Epithelial cell of proximal tubule (primary cell): ENCODE data around the gene LTC4S. TPM values are rescaled to one million over a fixed set of nuclear protein-coding genes. Genes with fewer than 3 reads are reported as not detected.

ENCODE experiments used
- DNase-seq: peaks from one replicate; pipeline ENCODE4 v3.0.0-alpha.2; 2011; ENCODE audit warnings: low read depth
- H3K4me3 ChIP-seq: 2 replicates; pipeline ENCODE4 v1.5.1; 2011; ENCODE audit warnings: low read depth, mild to moderate bottlenecking, low read length
- total RNA-seq: library from RNA; depleted of rRNA; stranded (reverse); fragments of >200 nt; gene quantifications from 2 replicates; pipeline ENCODE4 v1.2.3, GENCODE V29; 2015
- TF ChIP-seq, protein P1 (sequence below): conservative IDR thresholded peaks from 2 replicates; pipeline ENCODE4 v1.5.1; 2012; ENCODE audit warnings: low read depth, mild to moderate bottlenecking, low read length

The LTC4S gene
- total RNA-seq, 1 donor from 2014 or later = 9.1 TPM

DNA sequence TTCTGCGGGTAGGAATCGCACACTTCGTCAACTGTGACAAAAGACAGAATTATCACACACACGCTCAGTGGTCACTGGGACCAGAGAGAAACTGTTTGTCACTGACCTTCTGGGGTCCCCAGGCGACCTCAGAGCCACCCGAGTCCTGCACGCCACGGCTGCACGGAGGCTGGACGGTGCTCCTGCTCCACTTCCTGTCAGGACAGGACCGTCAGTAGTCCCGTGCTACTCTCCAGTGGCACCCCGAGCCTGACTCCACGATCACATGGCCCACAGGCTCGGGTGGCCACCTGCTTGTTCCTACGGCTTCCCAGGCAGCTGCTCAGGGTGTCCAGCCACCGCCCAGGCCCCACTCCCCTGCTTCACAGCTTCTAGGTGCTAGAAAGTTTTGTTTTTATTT is 47.0 kb downstream of the LTC4S start:
- TF ChIP-seq, protein P1, sequence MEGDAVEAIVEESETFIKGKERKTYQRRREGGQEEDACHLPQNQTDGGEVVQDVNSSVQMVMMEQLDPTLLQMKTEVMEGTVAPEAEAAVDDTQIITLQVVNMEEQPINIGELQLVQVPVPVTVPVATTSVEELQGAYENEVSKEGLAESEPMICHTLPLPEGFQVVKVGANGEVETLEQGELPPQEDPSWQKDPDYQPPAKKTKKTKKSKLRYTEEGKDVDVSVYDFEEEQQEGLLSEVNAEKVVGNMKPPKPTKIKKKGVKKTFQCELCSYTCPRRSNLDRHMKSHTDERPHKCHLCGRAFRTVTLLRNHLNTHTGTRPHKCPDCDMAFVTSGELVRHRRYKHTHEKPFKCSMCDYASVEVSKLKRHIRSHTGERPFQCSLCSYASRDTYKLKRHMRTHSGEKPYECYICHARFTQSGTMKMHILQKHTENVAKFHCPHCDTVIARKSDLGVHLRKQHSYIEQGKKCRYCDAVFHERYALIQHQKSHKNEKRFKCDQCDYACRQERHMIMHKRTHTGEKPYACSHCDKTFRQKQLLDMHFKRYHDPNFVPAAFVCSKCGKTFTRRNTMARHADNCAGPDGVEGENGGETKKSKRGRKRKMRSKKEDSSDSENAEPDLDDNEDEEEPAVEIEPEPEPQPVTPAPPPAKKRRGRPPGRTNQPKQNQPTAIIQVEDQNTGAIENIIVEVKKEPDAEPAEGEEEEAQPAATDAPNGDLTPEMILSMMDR = no peak
- no peak for DNase-seq
- no peak overlapping the region for H3K4me3 ChIP-seq

DNA sequence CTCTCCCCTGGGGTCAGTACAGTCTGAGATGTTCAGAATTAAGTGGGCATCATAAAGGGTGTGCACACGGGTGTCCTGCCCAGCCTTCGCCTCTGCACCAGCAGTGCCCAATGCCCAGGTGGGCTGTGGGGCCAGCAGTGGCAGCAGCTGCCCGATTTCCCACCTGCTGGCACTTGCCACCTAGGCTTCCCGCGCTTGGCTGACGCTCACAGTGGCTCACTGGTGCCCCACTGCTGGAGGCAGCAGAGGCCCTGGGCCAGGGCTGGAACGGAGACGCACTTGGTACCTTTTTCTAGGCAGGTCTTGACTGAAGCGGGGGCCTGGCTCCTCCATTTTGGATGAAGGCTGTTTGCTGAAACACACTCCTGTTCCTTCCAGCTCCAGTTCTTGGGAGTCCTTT is 47.8 kb downstream of the LTC4S start:
- TF ChIP-seq, protein P1 = no peak
- no peak for DNase-seq
- no peak overlapping the region for H3K4me3 ChIP-seq

Other genes starting within 250 kb of the LTC4S start
- 25.1 and 31.5 TPM in 2 replicates for gene RUFY1, start 243.4 kb upstream of the LTC4S start, total RNA-seq
- 405 and 511 TPM in 2 replicates for gene HNRNPH1, start 170.3 kb upstream of the LTC4S start, total RNA-seq
- not detected in 2 replicates for gene CBY3, start 113.0 kb upstream of the LTC4S start, total RNA-seq
- gene CANX, start 95.0 kb upstream of the LTC4S start, total RNA-seq = 390 and 467 TPM in 2 replicates
- 11.8 and 24.3 TPM in 2 replicates for gene MAML1, start 61.2 kb upstream of the LTC4S start, total RNA-seq
- gene MGAT4B, start 12.9 kb downstream of the LTC4S start, total RNA-seq = 232 and 278 TPM in 2 replicates
- gene SQSTM1, start 26.9 kb downstream of the LTC4S start, total RNA-seq = 233 and 275 TPM in 2 replicates
- gene MRNIP, start 64.8 kb downstream of the LTC4S start, total RNA-seq = 8.9 and 22.1 TPM in 2 replicates
- 67.5 and 69.0 TPM in 2 replicates for gene TBC1D9B, start 113.9 kb downstream of the LTC4S start, total RNA-seq